Fibroblast of villous mesenchyme (primary cell): ENCODE measurements around the gene OSGEPL1. TPM values are rescaled to one million over a fixed set of nuclear protein-coding genes. Genes with fewer than 3 reads are reported as not detected.
"Not testable (repeated sequence)": the region's sequence is repeated elsewhere in the genome, so short reads cannot be mapped to it uniquely, and the experiment has no call there.

Source experiments
- DNase-seq: peaks from one replicate; pipeline ENCODE4 v3.0.0-alpha.2; 2010; ENCODE audit warnings: low read depth
- H3K4me3 ChIP-seq: 2 replicates; pipeline ENCODE4 v1.5.1; 2011; ENCODE audit warnings: low read depth, mild to moderate bottlenecking, low read length
- CTCF ChIP-seq: IDR thresholded peaks from 2 replicates; pipeline ENCODE4 v1.5.1; 2012; ENCODE audit warnings: low read depth, mild to moderate bottlenecking, low read length; ENCODE audit not compliant: insufficient read depth
- total RNA-seq: library from RNA; depleted of rRNA; stranded (reverse); fragments of >200 nt; gene quantifications from 2 replicates; pipeline ENCODE4 v1.2.3, GENCODE V29; 2012

Gene OSGEPL1
- total RNA-seq, 1 donor, result 12.5 TPM

GRCh38 chr2:189729430-189729829 lies 33.2 kb downstream of the OSGEPL1 start:
- no peak overlapping the region for H3K4me3 ChIP-seq
- no peak for DNase-seq
- no peak for TF ChIP-seq CTCF

GRCh38 chr2:189726849-189727248 lies 35.7 kb downstream of the OSGEPL1 start:
- no peak for TF ChIP-seq CTCF
- H3K4me3 ChIP-seq, result no peak overlapping the region
- no peak for DNase-seq

DNA sequence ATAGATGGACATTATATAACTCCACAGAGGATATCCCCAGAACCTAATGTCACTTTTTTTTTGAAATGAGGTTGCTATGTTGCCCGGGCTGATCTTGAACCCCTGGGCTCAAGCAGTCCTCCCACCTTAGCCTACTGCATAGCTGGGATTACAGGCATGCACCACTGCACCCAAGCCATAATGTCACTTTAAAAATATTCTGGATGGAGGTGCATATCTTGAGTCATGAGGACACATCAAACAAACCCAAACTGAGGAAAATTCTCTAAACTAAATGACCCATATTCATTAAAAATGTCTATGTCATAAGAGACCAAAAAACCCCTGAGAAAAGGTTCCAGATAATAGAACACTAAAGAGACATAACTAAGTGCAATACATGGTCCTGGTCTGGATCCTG lies 36.3 kb downstream of the OSGEPL1 start:
- H3K4me3 ChIP-seq, result no peak overlapping the region
- no peak for TF ChIP-seq CTCF
- no peak for DNase-seq

DNA sequence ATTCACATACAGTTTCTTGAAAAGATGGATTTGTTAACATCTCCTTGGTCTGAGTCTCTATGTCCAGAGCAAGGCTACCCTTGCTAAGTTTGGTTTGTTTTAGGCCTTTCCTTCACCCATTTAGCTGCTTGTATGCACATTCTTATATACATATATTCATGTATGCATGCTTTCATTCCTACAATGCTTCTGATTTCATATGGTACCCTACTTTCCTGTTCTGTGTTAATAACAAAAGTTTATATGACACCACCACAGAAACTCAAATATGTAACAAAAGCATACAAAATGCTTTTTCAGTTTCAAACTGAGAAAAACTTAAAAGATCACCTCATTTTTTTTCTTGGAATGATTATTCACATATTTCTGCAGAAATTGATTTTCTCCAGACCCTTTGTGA lies 39.4 kb downstream of the OSGEPL1 start:
- H3K4me3 ChIP-seq, result no peak overlapping the region
- TF ChIP-seq CTCF, result no peak
- DNase-seq, result no peak

DNA sequence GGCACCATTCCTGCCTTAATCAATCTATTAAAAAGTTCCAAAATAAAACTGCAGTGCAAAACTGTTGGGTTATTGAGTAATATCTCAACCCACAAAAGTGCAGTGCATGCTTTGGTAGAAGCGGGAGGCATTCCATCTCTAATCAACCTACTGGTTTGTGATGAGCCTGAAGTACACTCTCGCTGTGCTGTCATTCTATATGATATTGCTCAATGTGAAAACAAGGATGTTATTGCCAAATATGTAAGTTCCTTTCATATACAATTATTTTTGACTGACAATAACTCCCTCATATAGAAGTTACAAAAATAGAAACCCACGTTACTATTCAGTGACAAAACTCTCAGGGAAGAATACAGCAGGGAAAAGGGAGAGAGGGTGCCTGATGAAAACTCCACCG lies 43.0 kb downstream of the OSGEPL1 start:
- H3K4me3 ChIP-seq, result no peak overlapping the region
- DNase-seq, result no peak
- no peak for TF ChIP-seq CTCF

DNA sequence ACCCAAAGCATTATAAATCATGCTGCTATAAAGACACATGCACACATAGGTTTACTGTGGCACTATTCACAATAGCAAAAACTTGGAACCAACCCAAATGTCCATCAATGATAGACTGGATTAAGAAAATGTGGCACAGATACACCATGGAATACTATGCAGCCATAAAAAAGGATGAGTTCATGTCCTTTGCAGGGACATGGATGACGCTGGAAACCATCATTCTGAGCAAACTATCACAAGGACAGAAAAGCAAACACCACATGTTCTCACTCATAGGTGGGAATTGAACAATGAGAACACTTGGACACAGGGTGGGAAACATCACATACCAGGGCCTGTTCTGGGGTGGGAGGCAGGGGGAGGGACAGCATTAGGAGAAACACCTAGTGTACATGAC lies 45.0 kb downstream of the OSGEPL1 start:
- H3K4me3 ChIP-seq, DNase-seq: not testable (repeated sequence)

DNA sequence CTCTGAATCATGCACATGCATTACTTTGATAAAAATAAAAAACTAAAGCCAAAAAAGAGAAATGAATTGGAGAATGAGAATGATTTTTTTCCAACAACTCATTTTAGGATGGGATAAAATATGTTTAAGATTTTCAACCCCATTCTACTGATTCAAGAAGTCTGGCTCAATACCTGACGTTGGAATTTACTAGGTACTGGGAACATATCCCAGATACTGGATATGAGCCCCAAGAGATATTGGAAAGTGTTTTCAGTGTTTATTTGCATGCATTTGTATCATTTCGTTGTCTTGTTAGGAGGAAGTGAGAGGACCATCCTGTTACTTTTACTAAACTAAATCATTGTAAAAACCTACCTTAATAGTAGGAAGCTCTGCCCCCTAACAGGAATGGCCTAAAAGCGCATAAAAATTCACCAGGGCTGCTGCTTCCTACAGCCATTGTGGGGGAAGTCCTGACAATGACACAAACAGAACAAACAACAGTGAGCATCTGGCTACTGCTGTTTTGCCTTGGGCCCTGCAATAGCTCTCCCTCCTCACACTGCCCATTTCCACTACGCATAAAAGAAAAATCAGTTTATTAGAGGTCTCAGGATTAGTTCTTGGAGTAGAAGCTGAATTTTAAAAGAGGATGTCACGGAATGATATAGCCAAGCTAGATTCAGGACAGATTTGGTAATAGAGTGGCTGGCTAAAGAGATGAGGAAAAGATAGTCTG lies 52.9 kb downstream of the OSGEPL1 start:
- DNase-seq, result no peak
- no peak overlapping the region for H3K4me3 ChIP-seq
- TF ChIP-seq CTCF, result no peak
